GM21576 (cell line): Measurements from ENCODE around the gene EVA1A.

ENCODE experiments used
- ATAC-seq: cut with Tn5 transposase; IDR thresholded peaks from one replicate; pipeline ENCODE4 v1.9.1; 2021; ENCODE audit warnings: mild to moderate bottlenecking, moderate library complexity; ENCODE audit not compliant: unreplicated experiment

Gene EVA1A

GRCh38 chr2:75564026-75564688 is 3.4 kb upstream of the EVA1A start:
- ATAC-seq, result no peak

- no peak for ATAC-seq
Measured at GRCh38 chr2:75563591-75563990, 2.9 kb upstream of the EVA1A start.

- no peak for ATAC-seq
Measured at GRCh38 chr2:75562513-75562864, 1.8 kb upstream of the EVA1A start.

- no peak for ATAC-seq
Measured at GRCh38 chr2:75561566-75562512, 1.1 kb upstream of the EVA1A start.

- ATAC-seq, result no peak
Measured at GRCh38 chr2:75560022-75560767, 544 bp downstream of the EVA1A start.

- ATAC-seq, result no peak
Measured at GRCh38 chr2:75559680-75560021, 1.1 kb downstream of the EVA1A start.

GRCh38 chr2:75558786-75559679 is 1.7 kb downstream of the EVA1A start:
- no peak for ATAC-seq

- no peak for ATAC-seq
Measured at GRCh38 chr2:75558136-75558535, 2.6 kb downstream of the EVA1A start.

GRCh38 chr2:75557474-75558133 is 3.1 kb downstream of the EVA1A start:
- no peak for ATAC-seq

GRCh38 chr2:75556679-75557366 is 3.9 kb downstream of the EVA1A start:
- ATAC-seq, result no peak

- ATAC-seq, result no peak
Measured at GRCh38 chr2:75555701-75556100, 5.0 kb downstream of the EVA1A start.

- ATAC-seq, result no peak
Measured at GRCh38 chr2:75553935-75554531, 6.7 kb downstream of the EVA1A start.

- ATAC-seq, result no peak
Measured at GRCh38 chr2:75552222-75552621, 8.5 kb downstream of the EVA1A start.

- no peak for ATAC-seq
Measured at GRCh38 chr2:75551434-75551833, 9.3 kb downstream of the EVA1A start.

- no peak for ATAC-seq
Measured at GRCh38 chr2:75549401-75550253, 11.1 kb downstream of the EVA1A start.

GRCh38 chr2:75548036-75548573 is 12.6 kb downstream of the EVA1A start:
- no peak for ATAC-seq

GRCh38 chr2:75547345-75548035 is 13.2 kb downstream of the EVA1A start:
- no peak for ATAC-seq
